Adipose tissue (tissue), 3 donors: ENCODE measurements around the gene CDCA8. TPM values are rescaled to one million over a fixed set of nuclear protein-coding genes. Genes with fewer than 3 reads are reported as not detected.
"Not testable (repeated sequence)": the region's sequence is repeated elsewhere in the genome, so short reads cannot be mapped to it uniquely, and the experiment has no call there.

Experiments used
- H3K27ac ChIP-seq: one replicate; pipeline ENCODE4 v1.5.1; 2013; ENCODE audit warnings: low read depth, low read length
- WGBS, 3 donors: extraction: QIAGEN DNeasy Blood & Tissue Kit; methylation state at CpG; one replicate each; pipeline ENCODE4 v1.1.7; 2013; 5-methylcytosine and 5-hydroxymethylcytosine counted together
- polyA plus RNA-seq, 3 donors: library from polyadenylated mRNA; stranded (reverse); fragments of 200-250 nt; gene quantifications; one replicate each; pipeline ENCODE4 v1.2.3, GENCODE V29; 2013
- donor health status: healthy with polysubstance abuse.
- donor health status: Bipolar disorder and iron deficiency.
- donor health status: healthy.

CDCA8 gene
- polyA plus RNA-seq, 3 donors, result 0.22 to 0.67 (median 0.56) TPM

GRCh38 chr1:37670133-37670532 is 22.2 kb upstream of the CDCA8 start:
- no peak overlapping the region for H3K27ac ChIP-seq
- WGBS, 3 donors, result 64 to 74% (median 64%) methylated on average over 2 of the region's 2 CpGs

GRCh38 chr1:37671261-37671660 is 21.1 kb upstream of the CDCA8 start:
- no peak overlapping the region for H3K27ac ChIP-seq
- WGBS, 3 donors, result 66 to 80% (median 78%) methylated on average over 6 of the region's 6 CpGs

GRCh38 chr1:37672136-37672870 is 20.0 kb upstream of the CDCA8 start:
- no peak overlapping the region for H3K27ac ChIP-seq
- 58 to 77% (median 69%) methylated on average over 9 of the region's 9 CpGs for WGBS, 3 donors

- no peak overlapping the region for H3K27ac ChIP-seq
- 42 to 61% (median 58%) methylated on average over 10 of the region's 10 CpGs for WGBS, 3 donors
Measured at GRCh38 chr1:37673920-37674319, 18.4 kb upstream of the CDCA8 start.

GRCh38 chr1:37676281-37677142 is 15.8 kb upstream of the CDCA8 start:
- no peak overlapping the region for H3K27ac ChIP-seq
- 35 to 53% (median 43%) methylated on average over 14 of the region's 14 CpGs for WGBS, 3 donors

- no peak overlapping the region for H3K27ac ChIP-seq
- WGBS, 3 donors, result 46 to 63% (median 59%) methylated on average over 4 of the region's 4 CpGs
Measured at GRCh38 chr1:37677143-37677439, 15.2 kb upstream of the CDCA8 start.

- WGBS, 3 donors, result 71 to 89% (median 83%) methylated on average over 5 of the region's 5 CpGs
Measured at GRCh38 chr1:37677808-37678207, 14.5 kb upstream of the CDCA8 start.

GRCh38 chr1:37680933-37681332 is 11.4 kb upstream of the CDCA8 start:
- H3K27ac ChIP-seq, result no peak overlapping the region
- 86 to 90% (median 89%) methylated on average over 3 of the region's 3 CpGs for WGBS, 3 donors

More at GRCh38 chr1:37677808-37678207, 14.5 kb upstream of the CDCA8 start:
- H3K27ac ChIP-seq, result no peak overlapping the region

GRCh38 chr1:37682334-37682987 is 9.9 kb upstream of the CDCA8 start:
- 62 to 74% (median 74%) methylated on average over 5 of the region's 5 CpGs for WGBS, 3 donors
- H3K27ac ChIP-seq, result no peak overlapping the region

- H3K27ac ChIP-seq, result not testable (repeated sequence)
- WGBS, 3 donors, result 92 to 95% (median 94%) methylated on average over 9 of the region's 9 CpGs
Measured at GRCh38 chr1:37684182-37684581, 8.1 kb upstream of the CDCA8 start.

GRCh38 chr1:37685722-37686121 is 6.6 kb upstream of the CDCA8 start:
- WGBS, 3 donors, result 87 to 96% (median 88%) methylated on average over 3 of the region's 3 CpGs
- no peak overlapping the region for H3K27ac ChIP-seq

GRCh38 chr1:37687764-37688163 is 4.6 kb upstream of the CDCA8 start:
- 93 to 100% (median 97%) methylated on average over 2 of the region's 2 CpGs for WGBS, 3 donors

GRCh38 chr1:37688926-37689325 is 3.4 kb upstream of the CDCA8 start:
- no peak overlapping the region for H3K27ac ChIP-seq

More at GRCh38 chr1:37687764-37688163, 4.6 kb upstream of the CDCA8 start:
- not testable (repeated sequence) for H3K27ac ChIP-seq

GRCh38 chr1:37691497-37692077 is 729 bp upstream of the CDCA8 start:
- WGBS, 3 donors, result 1 to 2% (median 2%) methylated on average over 45 of the region's 45 CpGs
- H3K27ac ChIP-seq, result peak overlapping the region; percentile 40

More at GRCh38 chr1:37688926-37689325, 3.4 kb upstream of the CDCA8 start:
- WGBS, 3 donors, result 74 to 90% (median 88%) methylated on average over 4 of the region's 4 CpGs

- WGBS, 3 donors, result 1 to 3% (median 2%) methylated on average over 16 of the region's 16 CpGs
- no peak overlapping the region for H3K27ac ChIP-seq
Measured at GRCh38 chr1:37692834-37693175, 489 bp downstream of the CDCA8 start.

GRCh38 chr1:37697090-37697489 is 4.8 kb downstream of the CDCA8 start:
- H3K27ac ChIP-seq, result no peak overlapping the region
- WGBS, 3 donors, result 70 to 94% (median 85%) methylated on average over 2 of the region's 2 CpGs

- 80 to 97% (median 94%) methylated on average over 2 of the region's 2 CpGs for WGBS, 3 donors
- H3K27ac ChIP-seq, result no peak overlapping the region
Measured at GRCh38 chr1:37697737-37698136, 5.4 kb downstream of the CDCA8 start.

- H3K27ac ChIP-seq, result no peak overlapping the region
- WGBS, 3 donors, result 88 to 99% (median 95%) methylated on average over 7 of the region's 7 CpGs
Measured at GRCh38 chr1:37699147-37699546, 6.8 kb downstream of the CDCA8 start.

GRCh38 chr1:37701051-37701450 is 8.7 kb downstream of the CDCA8 start:
- 57 to 61% (median 58%) methylated on average over 2 of the region's 2 CpGs for WGBS, 3 donors
- no peak overlapping the region for H3K27ac ChIP-seq
